LNCaP clone FGC (cell line): Measurements from ENCODE around the gene KCNIP4.

ENCODE experiments used
- DNase-seq: peaks from one replicate; pipeline ENCODE4 v3.0.0-alpha.2; 2011; ENCODE audit warnings: low read depth
- H3K4me3 ChIP-seq: 2 replicates; pipeline ENCODE4 v1.5.1; 2011; ENCODE audit warnings: mild to moderate bottlenecking, low read depth, low read length, control low read depth
- CTCF ChIP-seq: IDR thresholded peaks from 2 replicates; pipeline ENCODE4 v1.5.1; 2012; ENCODE audit warnings: mild to moderate bottlenecking; ENCODE audit not compliant: control insufficient read depth, insufficient read depth; ENCODE audit errors: extremely low read depth

Gene KCNIP4

GRCh38 chr4:21790438-21791029, 158.0 kb downstream of the KCNIP4 start:
- no peak overlapping the region for H3K4me3 ChIP-seq
- DNase-seq, result peak; percentile 3

GRCh38 chr4:21780148-21780547, 168.4 kb downstream of the KCNIP4 start:
- no peak for DNase-seq
- TF ChIP-seq CTCF, result no peak
- no peak overlapping the region for H3K4me3 ChIP-seq

More at GRCh38 chr4:21790438-21791029, 158.0 kb downstream of the KCNIP4 start:
- peak; percentile 48 for TF ChIP-seq CTCF

GRCh38 chr4:21778702-21779101, 169.9 kb downstream of the KCNIP4 start:
- TF ChIP-seq CTCF, result no peak
- DNase-seq, result no peak
- H3K4me3 ChIP-seq, result no peak overlapping the region

GRCh38 chr4:21775703-21776102, 172.9 kb downstream of the KCNIP4 start:
- DNase-seq, result no peak
- no peak overlapping the region for H3K4me3 ChIP-seq
- TF ChIP-seq CTCF, result no peak

- H3K4me3 ChIP-seq, result no peak overlapping the region
- DNase-seq, result no peak
- no peak for TF ChIP-seq CTCF
Observed at GRCh38 chr4:21769404-21770147, 179.0 kb downstream of the KCNIP4 start.

- TF ChIP-seq CTCF, result peak; percentile 65
- peak; percentile 13 for DNase-seq
- no peak overlapping the region for H3K4me3 ChIP-seq
Observed at GRCh38 chr4:21768349-21769310, 179.9 kb downstream of the KCNIP4 start.
